Measurements from ENCODE around the gene DCLK1. TPM values are rescaled to one million over a fixed set of nuclear protein-coding genes. Genes with fewer than 3 reads are reported as not detected.
A peak's percentile ranks its signal among the peaks of the same experiment; 100 is the strongest.

Gene DCLK1
- total RNA-seq, 1 donor from 2014 or later = 3.9 TPM

GRCh38 chr13:35723053-35723461 is 408.1 kb downstream of the DCLK1 start:
- no peak for DNase-seq (ENCODE audit: low spot score, unreplicated experiment)

DNA sequence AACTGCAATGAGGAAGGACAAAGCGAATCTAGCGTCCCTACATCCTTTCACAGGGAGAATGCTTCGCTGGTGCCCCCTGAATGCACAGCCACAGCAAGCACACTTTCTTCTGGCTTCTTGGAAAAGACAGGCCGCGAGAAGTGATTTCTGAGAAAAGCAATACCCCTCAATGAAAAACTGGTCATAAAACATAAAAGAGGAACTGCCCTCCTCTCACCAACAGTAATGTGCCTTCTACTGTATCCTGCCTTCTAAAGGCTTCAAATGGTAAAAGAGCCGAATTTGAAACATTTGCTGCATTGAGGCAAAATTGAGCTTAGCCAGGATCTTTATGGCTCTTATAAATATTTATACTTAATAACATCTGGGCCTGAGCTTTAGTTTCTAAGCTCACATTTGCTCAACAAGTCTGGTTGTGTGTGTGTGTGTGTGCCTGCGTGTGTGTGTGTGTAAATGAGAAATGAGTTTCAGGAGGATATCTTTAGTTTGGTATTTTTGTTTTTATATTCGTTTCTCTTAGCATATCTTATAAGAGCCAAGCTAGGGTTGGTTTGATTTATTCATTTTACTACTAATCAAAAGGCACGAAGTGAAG is 408.6 kb downstream of the DCLK1 start:
- H3K27me3 Mint-ChIP-seq = peaks cover 30% of the 10 kb centered on the region
- H3K36me3 Mint-ChIP-seq (ENCODE audit: insufficient read depth) = no peaks in the 10 kb centered on the region
- no peak for DNase-seq (ENCODE audit: low spot score, unreplicated experiment)
- H3K27ac Mint-ChIP-seq = no peak overlapping the region
- H3K4me3 Mint-ChIP-seq (ENCODE audit: low read depth) = no peak overlapping the region
- no peaks in the 10 kb centered on the region for H3K9me3 Mint-ChIP-seq (ENCODE audit: low read depth)
- TF ChIP-seq CTCF (IDR thresholded peaks at IDR 0.05; ENCODE audit: unreplicated experiment) = no peak
- H3K4me1 Mint-ChIP-seq (ENCODE audit: low read depth) = peaks cover 2% of the 10 kb centered on the region

More at GRCh38 chr13:35723053-35723461, 408.1 kb downstream of the DCLK1 start:
- H3K9me3 Mint-ChIP-seq (ENCODE audit: low read depth) = no peaks in the 10 kb centered on the region
- no peak overlapping the region for H3K27ac Mint-ChIP-seq
- no peaks in the 10 kb centered on the region for H3K36me3 Mint-ChIP-seq (ENCODE audit: insufficient read depth)
- no peak overlapping the region for H3K4me3 Mint-ChIP-seq (ENCODE audit: low read depth)
- no peak for TF ChIP-seq CTCF (IDR thresholded peaks at IDR 0.05; ENCODE audit: unreplicated experiment)
- H3K27me3 Mint-ChIP-seq = peaks cover 30% of the 10 kb centered on the region
- H3K4me1 Mint-ChIP-seq (ENCODE audit: low read depth) = peaks cover 2% of the 10 kb centered on the region

DNA sequence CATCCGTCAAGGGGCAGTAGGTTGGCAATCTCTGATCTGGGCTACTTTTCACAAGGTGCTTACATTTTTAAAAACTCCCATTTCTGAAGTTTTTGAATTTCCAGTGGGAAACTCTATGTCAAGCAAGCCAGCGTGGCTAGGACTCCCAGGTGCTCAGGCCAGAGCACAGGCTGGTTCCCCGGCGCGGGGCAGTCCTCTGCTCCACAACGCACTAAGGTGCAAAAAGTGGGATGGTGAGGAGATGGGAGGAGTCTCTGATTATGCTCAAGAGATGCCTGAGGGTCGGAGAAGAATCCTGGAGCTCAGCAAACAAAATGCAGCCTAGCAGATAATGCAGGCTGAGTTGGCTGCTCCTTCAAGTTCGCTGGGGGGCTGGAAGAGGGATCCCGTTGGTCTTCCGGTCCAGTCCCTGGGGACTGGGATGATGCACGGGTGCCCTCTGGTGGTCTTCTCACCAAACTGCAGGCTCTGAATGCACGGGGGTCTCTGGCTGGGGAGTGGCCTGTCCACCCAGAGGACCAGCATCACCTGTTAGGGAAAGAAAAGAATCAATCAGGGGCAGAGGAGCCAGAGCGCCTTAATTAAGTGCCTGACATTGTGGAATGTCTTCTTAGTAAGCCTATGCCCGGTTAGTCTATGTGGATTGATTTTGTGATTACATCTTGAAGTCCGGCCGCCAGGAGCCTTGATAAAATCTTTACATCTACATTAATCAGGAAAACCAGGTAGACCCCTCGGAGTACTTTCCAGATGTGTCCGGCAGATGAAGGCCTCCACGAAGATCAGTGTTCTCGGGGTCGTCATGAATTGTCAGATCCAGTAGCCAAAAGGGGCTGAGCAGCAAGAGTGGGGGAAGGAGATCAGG is 410.3 kb downstream of the DCLK1 start:
- peak; percentile 81 for DNase-seq (ENCODE audit: low spot score, unreplicated experiment)
- Mint-ChIP-seq H3K4me3 (ENCODE audit: low read depth) (peak overlapping the region; percentile 32), H3K27me3 (peaks cover 30% of the 10 kb centered on the region), H3K36me3 (ENCODE audit: insufficient read depth) (no peaks in the 10 kb centered on the region), H3K9me3 (ENCODE audit: low read depth) (no peaks in the 10 kb centered on the region), H3K4me1 (ENCODE audit: low read depth) (peaks cover 5% of the 10 kb centered on the region), H3K27ac (no peak overlapping the region)
- TF ChIP-seq CTCF (IDR thresholded peaks at IDR 0.05; ENCODE audit: unreplicated experiment) = peak; percentile 97

DNA sequence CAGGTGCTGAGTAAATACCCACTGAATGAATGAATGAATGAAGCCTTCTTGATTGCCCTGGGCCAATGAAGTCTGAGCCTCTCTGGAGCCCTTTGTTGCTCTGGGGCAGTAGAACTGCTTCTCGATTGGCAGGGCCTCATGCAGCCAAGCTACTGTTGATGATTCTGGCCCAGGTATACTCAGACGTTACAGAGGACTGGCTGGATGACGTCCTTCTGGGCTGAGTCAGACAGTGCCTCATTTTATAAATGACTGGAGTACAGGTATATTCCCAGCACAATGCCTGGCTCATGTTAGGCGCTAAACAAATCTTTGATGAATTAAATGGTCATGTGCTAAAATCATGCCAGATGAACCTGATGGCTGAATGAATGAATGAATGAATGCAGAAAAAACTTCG is 410.9 kb downstream of the DCLK1 start:
- no peak for DNase-seq (ENCODE audit: low spot score, unreplicated experiment)
- H3K27me3 Mint-ChIP-seq = peaks cover 26% of the 10 kb centered on the region
- peaks cover 8% of the 10 kb centered on the region for H3K4me1 Mint-ChIP-seq (ENCODE audit: low read depth)
- H3K27ac Mint-ChIP-seq = no peak overlapping the region
- no peaks in the 10 kb centered on the region for H3K9me3 Mint-ChIP-seq (ENCODE audit: low read depth)
- no peak for TF ChIP-seq CTCF (IDR thresholded peaks at IDR 0.05; ENCODE audit: unreplicated experiment)
- H3K36me3 Mint-ChIP-seq (ENCODE audit: insufficient read depth) = no peaks in the 10 kb centered on the region
- H3K4me3 Mint-ChIP-seq (ENCODE audit: low read depth) = peak overlapping the region; percentile 32

Other genes starting within 250 kb of the DCLK1 start
- gene SOHLH2, start 83.2 kb upstream of the DCLK1 start, total RNA-seq = 0.55 and 0.67 TPM in 2 replicates
- 5.8 and 6.5 TPM in 2 replicates for gene CCDC169, start 166.4 kb upstream of the DCLK1 start, total RNA-seq
- 73.4 and 76.5 TPM in 2 replicates for gene SPART, start 215.0 kb upstream of the DCLK1 start, total RNA-seq